Measurements from ENCODE around the gene MYO18A.

The MYO18A gene

DNA sequence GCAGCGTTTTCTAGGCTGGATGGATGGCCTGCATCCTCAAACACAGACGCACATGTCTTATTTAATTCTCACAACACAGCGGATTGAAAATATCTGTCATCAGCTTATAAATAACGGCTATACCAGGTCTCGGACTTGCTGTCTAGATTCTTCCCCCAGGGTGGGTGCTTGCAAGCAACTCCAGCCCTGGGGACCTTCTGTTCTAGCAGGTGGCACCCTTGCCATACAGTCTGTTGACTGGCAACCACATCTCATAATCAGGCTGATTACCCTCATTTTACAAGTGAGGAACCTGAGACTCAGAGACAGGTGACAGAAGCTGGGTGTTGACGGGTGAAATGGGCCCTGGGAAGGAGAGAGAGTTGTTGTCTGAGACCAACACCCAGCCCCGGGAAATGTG is 158.1 kb downstream of the MYO18A start:
- Histone ChIP-seq H3K27ac (ENCODE audit: low read depth, low read length) (no peak overlapping the region), H3K36me3 (ENCODE audit: control insufficient read depth in 1 of 2, insufficient read depth in 2 of 2, low read length in 2 of 2) (no peaks in the 10 kb centered on the region), H3K27me3 (ENCODE audit: control insufficient read depth in 1 of 2, insufficient read depth in 2 of 2, low read length in 2 of 2) (peaks cover 30 to 37% of the 10 kb centered on the region in 2 donors), H3K9ac (ENCODE audit: low read depth in 1 of 2, low read length in 2 of 2) (no peak overlapping the region), H3K9me3 (ENCODE audit: control insufficient read depth in 1 of 2, low read length in 2 of 2) (no peaks in the 10 kb centered on the region), H3K4me3 (ENCODE audit: low read depth in 1 of 2, low read length in 2 of 2) (no peak overlapping the region), H3K4me1 (ENCODE audit: control insufficient read depth in 1 of 2, insufficient read depth in 2 of 2, low read length in 2 of 2) (peaks cover 0 to 8% of the 10 kb centered on the region in 2 donors)

DNA sequence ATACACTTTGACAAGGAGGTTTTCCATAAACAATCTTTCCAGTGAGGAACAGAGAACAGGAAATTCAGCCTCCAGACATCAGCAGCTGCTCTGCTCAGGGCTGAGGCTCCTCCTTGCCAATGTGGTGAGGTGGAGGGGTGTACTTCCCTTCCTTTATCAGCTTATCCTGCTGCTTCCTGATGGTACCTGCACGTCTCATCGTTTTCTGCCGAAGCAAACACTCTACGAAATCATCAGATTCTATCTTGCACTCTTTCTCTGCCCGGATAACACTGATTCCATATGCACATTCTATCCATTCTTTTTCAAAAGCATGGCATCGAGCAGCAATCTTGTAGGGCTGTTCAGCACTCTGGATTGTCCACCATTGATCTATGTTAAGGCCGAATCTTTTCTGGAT is 159.0 kb downstream of the MYO18A start:
- no peak overlapping the region for H3K4me3 ChIP-seq (ENCODE audit: low read depth in 1 of 2, low read length in 2 of 2)
- no peaks in the 10 kb centered on the region for H3K9me3 ChIP-seq (ENCODE audit: control insufficient read depth in 1 of 2, low read length in 2 of 2)
- no peak overlapping the region for H3K9ac ChIP-seq (ENCODE audit: low read depth in 1 of 2, low read length in 2 of 2)
- H3K27ac ChIP-seq (ENCODE audit: low read depth, low read length), result no peak overlapping the region
- H3K4me1 ChIP-seq (ENCODE audit: control insufficient read depth in 1 of 2, insufficient read depth in 2 of 2, low read length in 2 of 2), result peaks cover 0 to 8% of the 10 kb centered on the region in 2 donors
- H3K27me3 ChIP-seq (ENCODE audit: control insufficient read depth in 1 of 2, insufficient read depth in 2 of 2, low read length in 2 of 2), result peaks cover 30 to 37% of the 10 kb centered on the region in 2 donors
- no peaks in the 10 kb centered on the region for H3K36me3 ChIP-seq (ENCODE audit: control insufficient read depth in 1 of 2, insufficient read depth in 2 of 2, low read length in 2 of 2)
